Measurements from ENCODE around the gene C6orf89. TPM values are rescaled to one million over a fixed set of nuclear protein-coding genes. Genes with fewer than 3 reads are reported as not detected.

C6orf89 gene
- total and polyA plus RNA-seq, 8 donors = 11.6 to 39.2 (median 30.6) TPM

DNA sequence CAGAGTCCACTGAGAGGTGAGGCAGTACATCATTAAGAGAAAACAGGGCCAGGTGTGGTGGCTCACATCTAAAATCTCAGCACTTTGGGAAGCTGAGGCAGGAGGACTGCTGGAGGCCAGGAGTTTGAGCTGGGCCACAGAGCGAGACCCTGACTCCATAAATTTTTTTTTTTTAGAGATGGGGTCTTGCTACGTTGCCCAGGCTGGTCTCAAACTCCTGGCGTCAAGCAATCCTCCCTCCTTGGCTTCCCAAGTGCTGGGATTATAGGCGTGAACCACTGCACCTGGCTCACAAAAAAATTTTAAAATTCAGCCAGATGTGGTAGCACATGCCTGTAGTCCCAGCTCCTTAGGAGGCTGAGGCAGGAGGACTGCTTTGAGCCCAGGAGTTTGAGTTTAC is 28.4 kb upstream of the C6orf89 start:
- Histone ChIP-seq H3K36me3 (peaks cover 0 to 9% (median 0%) of the 10 kb centered on the region in 3 donors), H3K27me3 (no peaks in the 10 kb centered on the region), H3K4me3 (no peak overlapping the region), H3K9me3 (no peaks in the 10 kb centered on the region), H3K27ac (no peak overlapping the region), H3K4me1 (no peaks in the 10 kb centered on the region)
- intact Hi-C loops (cut with DNase I) = no loop called here
- no peak for DNase-seq
- FAIRE-seq = no peak
- ATAC-seq = no peak
- 94 to 98% methylated on average over 4 of the region's 4 CpGs for WGBS, 2 donors
- no peak for TF ChIP-seq CTCF (IDR thresholded peaks at IDR 0.05)

- H3K36me3 ChIP-seq = peaks cover 0 to 9% (median 0%) of the 10 kb centered on the region in 3 donors
- DNase-seq = no peak
- no peak overlapping the region for H3K4me3 ChIP-seq
- no peaks in the 10 kb centered on the region for H3K9me3 ChIP-seq
- ATAC-seq = peak; percentile 45 to 60 (median 58)
- WGBS, 2 donors = 68 to 84% methylated on average over 6 of the region's 6 CpGs
- H3K27me3 ChIP-seq = no peaks in the 10 kb centered on the region
- TF ChIP-seq CTCF (IDR thresholded peaks at IDR 0.05) = no peak
- intact Hi-C loops (cut with DNase I) = no loop called here
- H3K4me1 ChIP-seq = no peaks in the 10 kb centered on the region
- FAIRE-seq = no peak
- no peak overlapping the region for H3K27ac ChIP-seq
These were observed 27.3 kb upstream of the C6orf89 start for GRCh38 chr6:36858407-36858981.

DNA sequence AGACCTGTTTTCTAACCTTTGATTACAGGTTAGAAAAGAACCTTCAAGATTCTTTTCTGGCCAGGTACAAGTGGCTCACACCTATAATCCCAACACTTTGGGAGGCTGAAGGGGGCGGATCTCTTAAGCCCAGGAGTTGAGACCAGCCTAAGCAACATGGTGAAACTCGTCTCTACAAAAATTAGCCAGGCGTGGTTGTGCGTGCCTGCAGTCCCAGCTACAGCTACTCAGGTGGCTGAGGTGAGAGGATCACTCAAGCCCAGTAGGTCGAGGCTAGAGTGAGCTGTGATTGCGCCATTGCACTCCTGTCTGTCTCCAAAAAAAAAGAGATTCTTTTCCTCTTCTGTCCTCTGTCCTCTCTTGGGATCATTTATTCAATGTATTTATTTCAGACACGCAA is 25.6 kb upstream of the C6orf89 start:
- FAIRE-seq (no peak), ATAC-seq (no peak), DNase-seq (peak in 1 of 6 donors; percentile 4)
- H3K36me3 ChIP-seq = peaks cover 0 to 6% (median 0%) of the 10 kb centered on the region in 3 donors
- 94 to 95% methylated on average over 7 of the region's 7 CpGs for WGBS, 2 donors
- no peaks in the 10 kb centered on the region for H3K9me3 ChIP-seq
- H3K27ac ChIP-seq = no peak overlapping the region
- intact Hi-C loops (cut with DNase I) = no loop called here
- H3K27me3 ChIP-seq = no peaks in the 10 kb centered on the region
- TF ChIP-seq CTCF (IDR thresholded peaks at IDR 0.05) = no peak
- H3K4me1 ChIP-seq = no peaks in the 10 kb centered on the region
- H3K4me3 ChIP-seq = no peak overlapping the region

DNA sequence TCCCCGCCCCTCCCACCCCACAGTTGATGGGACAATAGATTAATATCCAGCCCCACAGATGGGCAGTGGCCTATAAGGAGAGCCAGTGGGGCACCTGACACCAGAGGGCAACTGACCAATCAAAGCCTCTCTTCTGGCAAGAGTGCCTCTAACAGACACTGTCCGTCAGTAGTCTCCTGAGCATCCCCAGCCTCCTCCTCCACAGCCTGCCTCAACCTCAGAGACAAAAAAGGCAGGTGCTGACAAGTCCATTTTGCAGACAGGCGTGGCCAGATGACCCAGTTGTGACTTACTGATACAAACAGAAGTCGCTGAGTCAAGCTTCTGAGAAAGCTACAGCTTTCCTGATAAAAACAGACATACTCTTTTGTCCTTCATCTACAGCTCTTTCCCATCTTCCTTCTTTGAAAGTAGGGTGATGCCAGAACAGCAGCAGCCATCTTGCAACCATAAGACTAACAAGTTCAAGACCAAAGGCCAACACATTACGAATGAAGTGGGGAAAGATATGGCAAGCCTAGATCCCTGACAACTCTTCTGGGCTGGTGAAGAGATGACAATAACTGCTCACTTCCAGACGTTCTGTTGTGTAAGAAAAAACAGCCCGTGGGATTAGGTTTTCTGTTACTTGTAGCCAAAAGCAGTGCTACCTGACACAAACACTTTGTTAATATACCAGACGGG is 23.4 kb upstream of the C6orf89 start:
- H3K4me3 ChIP-seq = no peak overlapping the region
- DNase-seq = no peak
- no peaks in the 10 kb centered on the region for H3K9me3 ChIP-seq
- no peaks in the 10 kb centered on the region for H3K27me3 ChIP-seq
- WGBS, 2 donors = 89 to 90% methylated on average over 8 of the region's 8 CpGs
- no peaks in the 10 kb centered on the region for H3K36me3 ChIP-seq
- ATAC-seq = no peak
- TF ChIP-seq CTCF (IDR thresholded peaks at IDR 0.05) = no peak
- no peak overlapping the region for H3K27ac ChIP-seq
- intact Hi-C loops (cut with DNase I) = no loop called here
- H3K4me1 ChIP-seq = no peaks in the 10 kb centered on the region
- FAIRE-seq = no peak

- intact Hi-C loops (cut with DNase I) = no loop called here
- FAIRE-seq = no peak
- no peak for ATAC-seq
- no peak for TF ChIP-seq CTCF (IDR thresholded peaks at IDR 0.05)
- no peaks in the 10 kb centered on the region for H3K9me3 ChIP-seq
- WGBS, 2 donors = 88 to 90% methylated on average over 4 of the region's 4 CpGs
- no peaks in the 10 kb centered on the region for H3K36me3 ChIP-seq
- H3K27me3 ChIP-seq = no peaks in the 10 kb centered on the region
- no peak overlapping the region for H3K27ac ChIP-seq
- no peaks in the 10 kb centered on the region for H3K4me1 ChIP-seq
- no peak overlapping the region for H3K4me3 ChIP-seq
- no peak for DNase-seq
These were observed 22.8 kb upstream of the C6orf89 start for GRCh38 chr6:36862848-36863382.

Measured in pancreas (tissue), 10 donors.